GM12878 (cell line): ENCODE results near the gene GRHL1.

Experiments
- CBFB ChIP-seq: IDR thresholded peaks from 2 replicates; pipeline ENCODE4 v1.6.1; 2016; ENCODE audit warnings: antibody characterized with exemption, low read depth
- CHD1 ChIP-seq: IDR thresholded peaks from 2 replicates; pipeline ENCODE4 v1.6.1; 2012; ENCODE audit warnings: low read depth, low read length, improper control_type of control experiment
- POLR2A ChIP-seq: IDR thresholded peaks from 2 replicates; pipeline ENCODE4 v1.6.1; 2011; ENCODE audit warnings: low read depth, mild to moderate bottlenecking, low read length
- POLR2AphosphoS5 ChIP-seq: IDR thresholded peaks from 2 replicates; pipeline ENCODE4 v1.6.1; 2011; ENCODE audit warnings: mild to moderate bottlenecking, low read length, inconsistent platforms
- SPI1 ChIP-seq: IDR thresholded peaks from 2 replicates; pipeline ENCODE4 v1.6.1; 2011; ENCODE audit warnings: low read depth, mild to moderate bottlenecking, low read length, moderate library complexity, borderline replicate concordance; ENCODE audit not compliant: insufficient read depth
- TAF1 ChIP-seq: IDR thresholded peaks from 2 replicates; pipeline ENCODE4 v1.6.1; 2011; ENCODE audit warnings: mild to moderate bottlenecking, low read depth, low read length, borderline replicate concordance
- TF ChIP-seq, protein P1 (sequence below): IDR thresholded peaks from 2 replicates; pipeline ENCODE4 v1.6.1; 2012; ENCODE audit warnings: low read length, inconsistent platforms
- TF ChIP-seq, protein P2 (sequence below), 3 experiments: IDR thresholded peaks in 2 of 3; conservative IDR thresholded peaks in 1 of 3; 2 replicates each; pipeline ENCODE4 v1.5.1; 2011; ENCODE audit warnings: low read depth in 3 of 3, low read length in 3 of 3, mild to moderate bottlenecking in 3 of 3, control low read depth in 2 of 3, moderate library complexity in 2 of 3, inconsistent platforms in 1 of 3, mixed read lengths in 1 of 3; ENCODE audit not compliant: control insufficient read depth in 2 of 3, insufficient read depth in 1 of 3; ENCODE audit errors: extremely low read depth in 1 of 3

DNA sequence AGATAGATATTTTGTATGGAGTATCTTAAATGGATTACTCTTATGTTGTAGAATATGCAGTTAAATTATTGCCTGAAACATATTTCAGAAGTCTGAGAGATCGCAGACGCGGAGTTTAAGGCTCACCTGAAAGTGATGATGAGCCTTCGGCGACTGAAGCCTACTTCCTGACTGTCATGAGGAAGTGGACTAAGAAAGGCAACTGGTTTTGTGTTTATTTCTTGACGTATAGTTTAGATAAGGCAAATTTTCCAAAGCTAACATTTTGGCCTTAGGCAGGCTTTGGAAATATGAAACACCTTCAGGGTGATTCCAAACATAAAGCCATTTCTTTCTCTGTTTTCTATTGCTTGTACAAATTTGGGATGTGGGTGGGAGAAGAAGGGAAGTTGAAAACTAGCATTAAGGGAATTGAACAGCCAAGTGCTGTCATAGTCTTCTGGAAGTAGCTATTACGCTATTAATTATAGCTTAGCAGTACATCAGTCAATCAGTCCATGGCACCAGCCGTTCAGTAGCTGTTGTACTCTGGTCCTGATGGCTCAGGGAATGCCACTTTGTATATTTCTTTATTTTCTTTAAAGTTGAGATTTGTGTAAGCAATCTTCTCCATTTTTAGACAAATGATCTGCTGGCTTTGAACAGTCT is 1.5 kb downstream of the GRHL1 start:
- TF ChIP-seq CBFB (no peak), POLR2A (no peak), SPI1 (no peak), POLR2AphosphoS5 (no peak), TAF1 (no peak), CHD1 (no peak)
- TF ChIP-seq, protein P1, sequence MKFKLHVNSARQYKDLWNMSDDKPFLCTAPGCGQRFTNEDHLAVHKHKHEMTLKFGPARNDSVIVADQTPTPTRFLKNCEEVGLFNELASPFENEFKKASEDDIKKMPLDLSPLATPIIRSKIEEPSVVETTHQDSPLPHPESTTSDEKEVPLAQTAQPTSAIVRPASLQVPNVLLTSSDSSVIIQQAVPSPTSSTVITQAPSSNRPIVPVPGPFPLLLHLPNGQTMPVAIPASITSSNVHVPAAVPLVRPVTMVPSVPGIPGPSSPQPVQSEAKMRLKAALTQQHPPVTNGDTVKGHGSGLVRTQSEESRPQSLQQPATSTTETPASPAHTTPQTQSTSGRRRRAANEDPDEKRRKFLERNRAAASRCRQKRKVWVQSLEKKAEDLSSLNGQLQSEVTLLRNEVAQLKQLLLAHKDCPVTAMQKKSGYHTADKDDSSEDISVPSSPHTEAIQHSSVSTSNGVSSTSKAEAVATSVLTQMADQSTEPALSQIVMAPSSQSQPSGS: no peak
- TF ChIP-seq, protein P2, sequence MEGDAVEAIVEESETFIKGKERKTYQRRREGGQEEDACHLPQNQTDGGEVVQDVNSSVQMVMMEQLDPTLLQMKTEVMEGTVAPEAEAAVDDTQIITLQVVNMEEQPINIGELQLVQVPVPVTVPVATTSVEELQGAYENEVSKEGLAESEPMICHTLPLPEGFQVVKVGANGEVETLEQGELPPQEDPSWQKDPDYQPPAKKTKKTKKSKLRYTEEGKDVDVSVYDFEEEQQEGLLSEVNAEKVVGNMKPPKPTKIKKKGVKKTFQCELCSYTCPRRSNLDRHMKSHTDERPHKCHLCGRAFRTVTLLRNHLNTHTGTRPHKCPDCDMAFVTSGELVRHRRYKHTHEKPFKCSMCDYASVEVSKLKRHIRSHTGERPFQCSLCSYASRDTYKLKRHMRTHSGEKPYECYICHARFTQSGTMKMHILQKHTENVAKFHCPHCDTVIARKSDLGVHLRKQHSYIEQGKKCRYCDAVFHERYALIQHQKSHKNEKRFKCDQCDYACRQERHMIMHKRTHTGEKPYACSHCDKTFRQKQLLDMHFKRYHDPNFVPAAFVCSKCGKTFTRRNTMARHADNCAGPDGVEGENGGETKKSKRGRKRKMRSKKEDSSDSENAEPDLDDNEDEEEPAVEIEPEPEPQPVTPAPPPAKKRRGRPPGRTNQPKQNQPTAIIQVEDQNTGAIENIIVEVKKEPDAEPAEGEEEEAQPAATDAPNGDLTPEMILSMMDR (IDR thresholded peaks at IDR 0.05 in 2 of 3, conservative IDR thresholded peaks at IDR 0.05 in 1 of 3; ENCODE audit: control insufficient read depth in 2 of 3, extremely low read depth in 1 of 3, insufficient read depth in 1 of 3, low read depth in 3 of 3, low read length in 3 of 3): no peak
